NCI-H460 (cell line): ENCODE measurements around the gene MYO1H. TPM values are rescaled to one million over a fixed set of nuclear protein-coding genes. Genes with fewer than 3 reads are reported as not detected.
"Not testable (repeated sequence)": the region's sequence is repeated elsewhere in the genome, so short reads cannot be mapped to it uniquely, and the experiment has no call there.

ENCODE experiments used
- DNase-seq: peaks from one replicate; pipeline ENCODE4 v3.0.0-alpha.2; 2016; ENCODE audit warnings: low read depth; ENCODE audit errors: extremely low read depth
- polyA plus RNA-seq: library from polyadenylated mRNA; depleted of rRNA; stranded (reverse); fragments of >200 nt; gene quantifications from 2 replicates; pipeline ENCODE4 v1.2.3, GENCODE V29; 2014; cell fraction: nucleus; rRNA removed
- total RNA-seq: library from RNA; depleted of rRNA; stranded (reverse); fragments of >200 nt; shearing (Covaris generic); gene quantifications from 2 replicates; pipeline ENCODE4 v1.2.3, GENCODE V29; 2014; rRNA removed

MYO1H gene, protein sequence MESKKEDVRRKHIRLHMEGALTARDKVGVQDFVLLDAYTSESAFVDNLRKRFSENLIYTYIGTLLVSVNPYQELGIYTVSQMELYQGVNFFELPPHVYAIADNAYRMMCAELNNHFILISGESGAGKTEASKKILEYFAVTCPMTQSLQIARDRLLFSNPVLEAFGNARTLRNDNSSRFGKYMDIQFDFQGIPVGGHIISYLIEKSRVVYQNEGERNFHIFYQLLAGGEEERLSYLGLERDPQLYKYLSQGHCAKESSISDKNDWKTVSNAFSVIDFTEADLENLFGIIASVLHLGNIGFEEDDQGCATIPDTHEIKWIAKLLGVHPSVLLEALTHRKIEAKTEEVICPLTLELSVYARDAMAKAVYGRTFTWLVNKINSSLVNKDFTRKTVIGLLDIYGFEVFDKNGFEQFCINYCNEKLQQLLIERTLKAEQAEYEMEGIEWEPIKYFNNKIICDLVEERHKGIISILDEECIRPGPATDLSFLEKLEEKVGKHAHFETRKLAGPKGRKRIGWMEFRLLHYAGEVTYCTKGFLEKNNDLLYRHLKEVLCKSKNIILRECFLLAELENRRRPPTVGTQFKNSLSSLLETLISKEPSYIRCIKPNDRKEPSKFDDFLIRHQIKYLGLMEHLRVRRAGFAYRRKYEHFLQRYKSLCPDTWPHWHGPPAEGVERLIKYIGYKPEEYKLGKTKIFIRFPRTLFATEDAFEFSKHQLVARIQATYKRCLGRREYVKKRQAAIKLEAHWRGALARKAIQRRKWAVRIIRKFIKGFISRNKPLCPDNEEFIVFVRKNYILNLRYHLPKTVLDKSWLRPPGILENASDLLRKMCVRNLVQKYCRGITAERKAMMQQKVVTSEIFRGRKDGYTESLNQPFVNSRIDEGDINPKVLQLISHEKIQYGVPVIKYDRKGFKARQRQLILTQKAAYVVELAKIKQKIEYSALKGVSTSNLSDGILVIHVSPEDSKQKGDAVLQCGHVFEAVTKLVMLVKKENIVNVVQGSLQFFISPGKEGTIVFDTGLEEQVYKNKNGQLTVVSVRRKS
- not detected in 2 replicates for total RNA-seq
- polyA plus RNA-seq, result not detected in 2 replicates

DNA sequence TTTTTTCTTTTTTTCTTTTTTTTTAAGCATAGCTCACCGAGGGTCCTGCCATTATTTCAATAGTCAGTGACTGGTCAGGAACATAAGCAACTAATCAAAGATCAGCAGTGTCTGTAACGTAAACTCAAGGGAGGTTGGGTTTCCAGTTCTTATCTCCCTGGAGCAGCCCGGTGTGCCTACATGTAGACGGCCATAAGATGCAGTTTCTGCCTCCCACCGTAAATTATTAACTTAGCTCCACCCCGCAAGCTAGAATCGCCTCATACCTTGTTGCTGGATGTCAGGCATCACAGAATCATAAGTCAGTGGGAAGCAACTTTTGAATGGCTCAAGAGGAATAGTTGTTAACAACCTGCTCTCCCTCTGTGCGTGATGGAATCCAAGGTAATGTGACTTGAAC is at the start of gene MYO1H:
MYO1H (plus strand) TSS at position 312 of the 400 bp plus-strand sequence; CDS start at position 373, 61 bp downstream.
- no peak for DNase-seq

DNA sequence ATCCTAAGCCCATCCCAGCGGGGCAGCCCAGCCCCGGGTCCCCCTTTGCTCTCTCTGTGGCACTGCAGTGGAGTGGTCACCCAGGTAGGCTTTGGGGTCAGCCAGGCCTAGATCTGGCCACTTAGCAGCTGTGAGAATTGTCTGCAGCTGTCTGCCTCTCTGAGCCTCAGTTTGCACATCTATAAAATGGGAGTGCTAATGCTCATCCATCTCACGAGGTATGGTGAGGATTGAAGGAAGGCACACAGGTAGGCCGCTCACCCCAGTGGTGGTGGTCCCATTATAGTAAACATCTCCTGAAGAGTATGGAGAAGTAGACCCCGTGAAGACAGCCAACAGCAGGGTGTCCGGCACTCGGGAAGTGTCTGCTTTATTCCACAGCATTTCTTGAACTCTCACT is 47.9 kb upstream of the MYO1H start:
- no peak for DNase-seq

DNA sequence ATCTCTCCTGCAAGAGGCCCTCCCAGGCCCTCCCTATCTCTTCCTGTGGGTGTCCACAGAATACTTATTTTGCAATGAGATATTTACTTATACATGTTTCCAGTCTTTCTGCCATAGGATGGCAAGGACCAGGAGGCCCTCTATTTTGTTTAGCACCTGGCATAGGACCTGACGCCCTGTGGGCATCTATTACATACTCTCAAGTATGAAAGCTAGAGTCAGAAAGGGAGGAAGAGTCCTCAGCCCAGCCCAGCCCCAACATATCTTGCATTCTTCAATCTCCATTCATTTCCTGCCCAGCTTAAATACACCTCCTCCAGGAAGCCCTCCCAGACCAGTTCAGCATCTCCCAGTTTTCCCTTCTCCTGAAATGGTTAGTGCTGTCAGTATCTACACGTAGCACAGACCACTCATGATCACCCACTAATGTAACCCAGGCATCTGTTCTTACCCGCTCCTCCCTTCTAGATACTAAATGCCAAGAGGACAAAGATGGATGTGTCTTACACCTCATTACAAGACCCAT is 46.0 kb upstream of the MYO1H start:
- DNase-seq, result no peak

DNA sequence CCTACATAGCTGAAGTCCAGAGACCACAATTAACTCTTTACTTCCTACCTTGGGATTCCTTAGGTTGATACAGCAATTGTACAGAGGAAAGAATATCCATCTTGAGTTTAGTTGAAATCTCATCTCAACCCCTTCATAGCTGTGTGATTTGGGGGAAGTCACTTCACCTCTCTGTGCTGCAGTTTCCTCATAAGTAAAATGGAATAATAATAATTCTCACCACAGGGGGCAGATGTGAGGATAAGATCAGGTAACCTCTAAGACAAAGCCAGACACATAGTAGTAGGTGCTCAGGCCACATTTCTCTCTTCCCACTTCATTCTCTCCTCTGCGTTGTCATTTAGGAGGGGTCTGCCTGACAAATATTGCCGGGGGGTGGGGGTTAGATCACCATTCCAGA is 45.3 kb upstream of the MYO1H start:
- no peak for DNase-seq

DNA sequence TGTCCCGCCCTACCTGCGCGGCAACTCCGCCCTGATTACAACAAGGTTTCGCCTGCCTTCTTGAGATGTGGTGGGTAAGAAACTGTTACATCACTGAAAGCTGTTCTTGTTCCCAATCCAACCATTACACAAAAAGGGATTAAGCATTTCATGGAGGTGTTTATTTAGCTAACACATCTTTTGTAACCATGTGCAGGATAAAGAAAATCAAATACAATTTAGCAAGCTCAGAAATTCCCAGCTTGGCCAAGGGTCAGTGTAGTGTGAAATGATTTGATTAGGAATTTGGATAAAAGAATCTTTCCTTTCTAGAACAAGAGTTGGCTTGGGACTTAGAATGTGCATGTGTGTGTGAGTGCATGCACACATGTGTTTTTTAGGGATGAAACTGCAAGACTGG is 44.9 kb upstream of the MYO1H start:
- no peak for DNase-seq

DNA sequence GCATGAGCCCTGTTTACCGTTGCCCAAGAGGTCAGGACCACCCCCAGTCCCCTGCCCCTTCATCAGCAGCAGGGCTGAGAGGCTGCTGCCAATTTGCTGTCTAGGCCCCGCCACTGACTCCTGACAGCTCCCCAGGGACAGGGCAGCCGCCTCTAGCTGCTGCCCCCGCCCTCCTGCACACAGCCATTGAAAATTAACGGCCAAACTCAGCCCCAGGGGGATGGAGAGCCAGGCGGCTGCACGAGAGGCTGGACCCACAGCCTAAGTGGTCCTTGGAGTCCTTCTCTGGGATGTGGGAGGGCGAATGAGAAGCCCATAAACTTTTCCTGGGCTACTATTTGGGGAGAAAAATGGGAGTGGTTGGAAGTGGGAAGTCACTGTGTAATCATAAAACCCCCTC is 43.2 kb upstream of the MYO1H start:
- no peak for DNase-seq

DNA sequence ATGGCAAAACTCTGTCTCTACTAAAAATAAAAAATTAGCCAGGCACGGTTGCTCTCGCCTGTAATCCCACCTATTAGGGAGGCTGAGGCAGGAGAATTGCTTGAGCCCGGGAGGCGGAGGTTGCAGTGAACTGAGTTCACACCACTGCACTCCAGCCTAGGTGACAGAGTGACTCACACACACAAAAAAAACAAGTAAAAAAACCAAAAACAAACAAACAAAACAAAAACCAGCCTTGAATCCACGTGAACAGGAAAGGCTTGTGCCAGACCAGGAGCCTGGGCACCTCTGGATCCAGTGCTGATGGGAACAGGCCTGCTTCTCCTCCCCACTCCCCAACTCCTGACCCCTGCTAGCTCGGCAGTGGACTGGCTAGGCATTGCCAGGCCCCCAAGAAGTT is 42.2 kb upstream of the MYO1H start:
- DNase-seq, result no peak

DNA sequence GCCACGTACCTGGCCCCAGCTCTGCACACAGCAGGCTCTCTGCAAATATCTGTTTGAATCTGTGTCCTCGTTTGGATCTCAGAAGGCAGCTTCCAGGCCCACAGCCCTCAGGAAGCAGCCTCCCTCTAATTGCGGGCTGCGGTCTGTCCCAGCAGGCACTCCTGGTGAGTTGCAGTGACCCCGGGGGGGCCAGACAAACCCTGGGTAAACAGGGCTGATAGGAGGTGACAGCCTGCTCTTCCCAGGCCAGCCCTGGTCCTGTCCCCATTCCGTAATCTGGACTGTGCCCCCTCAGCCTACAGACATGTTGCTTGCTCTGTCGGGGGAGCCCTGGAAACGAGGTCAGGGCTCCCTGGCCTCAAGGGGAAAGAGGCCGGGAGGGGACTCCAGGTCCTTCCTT is 40.6 kb upstream of the MYO1H start:
- DNase-seq, result no peak

DNA sequence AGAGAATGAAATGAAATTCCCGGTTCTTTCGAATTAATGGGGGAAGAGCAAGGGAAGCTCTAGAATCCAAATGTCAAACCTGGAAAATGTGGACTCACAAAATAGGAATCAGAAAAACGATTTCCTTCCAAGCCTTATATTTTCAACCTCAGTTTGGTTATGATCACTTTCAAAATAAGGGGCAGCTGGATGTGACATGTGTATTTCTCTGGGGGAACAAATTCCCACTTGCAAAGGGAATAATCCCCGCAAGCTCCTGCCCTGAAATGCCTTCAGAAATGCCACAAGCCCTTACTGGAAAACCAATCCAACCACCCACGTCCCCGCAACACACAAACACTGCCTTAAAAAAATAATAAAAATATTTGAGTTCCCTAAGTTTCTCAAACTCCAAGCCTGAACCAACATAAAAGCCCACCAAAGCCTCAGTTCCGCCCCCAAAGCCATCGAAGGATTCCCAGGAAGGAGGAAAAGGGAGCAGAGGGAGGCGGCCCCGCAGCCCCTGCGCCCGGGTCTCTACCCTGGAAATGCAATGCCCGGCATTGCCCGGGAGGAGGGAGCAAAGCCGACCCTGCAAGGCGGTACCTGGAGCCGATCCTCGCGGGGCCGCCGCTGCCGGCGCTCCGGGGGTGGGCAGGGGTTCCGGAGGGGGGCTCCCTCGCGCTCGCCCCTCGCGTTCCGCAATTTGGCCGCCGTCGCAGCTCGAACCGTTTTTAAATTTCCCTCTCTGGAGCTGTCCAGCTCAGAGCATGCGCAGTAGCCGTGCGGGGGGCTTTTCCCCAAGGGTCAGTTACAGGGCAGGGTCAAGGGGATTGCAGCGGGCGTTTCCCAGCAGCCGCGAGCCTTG is 38.9 kb upstream of the MYO1H start, which contains the start of gene FOXN4:
FOXN4 (minus strand) TSS at position 751 of the 847 bp plus-strand sequence. CDS start 963 bp downstream, outside the sequence.
- no peak for DNase-seq

DNA sequence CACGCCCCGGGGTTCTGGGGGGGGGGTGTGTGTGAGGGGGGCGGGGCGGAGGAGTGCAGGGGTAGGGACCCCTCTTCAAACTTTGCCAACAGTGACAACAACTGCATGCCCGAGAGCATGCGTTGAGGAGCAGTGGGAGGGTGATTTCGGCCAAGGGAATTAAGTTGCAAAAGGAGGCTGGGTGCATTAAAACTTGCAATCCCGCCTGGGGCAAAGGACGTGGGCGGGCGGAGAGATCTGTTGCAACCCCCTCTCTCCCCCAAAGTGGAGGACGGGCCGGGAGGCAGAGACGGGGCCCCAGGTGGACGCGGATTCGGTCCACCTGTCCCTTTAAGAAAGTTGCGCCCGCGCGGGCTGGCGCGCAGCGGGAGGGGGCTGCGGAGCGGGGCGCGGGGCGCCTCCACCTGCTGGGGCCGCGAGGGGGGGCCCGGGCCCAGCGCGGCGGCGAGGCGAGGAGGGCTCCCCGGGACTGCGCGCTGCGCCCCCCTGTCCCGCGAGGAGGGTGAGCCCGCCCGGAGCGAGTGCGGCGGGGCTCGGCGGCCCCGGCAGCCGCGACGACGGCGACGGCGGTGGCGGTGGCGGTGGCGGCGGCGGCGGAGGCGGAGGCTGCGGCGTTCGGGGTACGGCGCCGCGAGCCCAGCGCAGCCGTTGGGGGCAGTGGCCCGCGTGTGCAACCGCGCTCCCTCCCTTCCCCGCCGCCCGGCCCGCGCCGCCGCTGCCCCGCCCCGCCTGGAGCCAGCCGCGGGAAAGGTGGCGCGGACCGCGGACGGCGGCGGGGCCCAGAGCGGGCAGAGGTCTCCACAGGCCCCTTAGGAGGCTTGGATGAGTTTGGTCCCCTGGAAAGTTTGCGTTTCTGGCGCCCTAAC is 38.1 kb upstream of the MYO1H start:
- DNase-seq, result no peak

DNA sequence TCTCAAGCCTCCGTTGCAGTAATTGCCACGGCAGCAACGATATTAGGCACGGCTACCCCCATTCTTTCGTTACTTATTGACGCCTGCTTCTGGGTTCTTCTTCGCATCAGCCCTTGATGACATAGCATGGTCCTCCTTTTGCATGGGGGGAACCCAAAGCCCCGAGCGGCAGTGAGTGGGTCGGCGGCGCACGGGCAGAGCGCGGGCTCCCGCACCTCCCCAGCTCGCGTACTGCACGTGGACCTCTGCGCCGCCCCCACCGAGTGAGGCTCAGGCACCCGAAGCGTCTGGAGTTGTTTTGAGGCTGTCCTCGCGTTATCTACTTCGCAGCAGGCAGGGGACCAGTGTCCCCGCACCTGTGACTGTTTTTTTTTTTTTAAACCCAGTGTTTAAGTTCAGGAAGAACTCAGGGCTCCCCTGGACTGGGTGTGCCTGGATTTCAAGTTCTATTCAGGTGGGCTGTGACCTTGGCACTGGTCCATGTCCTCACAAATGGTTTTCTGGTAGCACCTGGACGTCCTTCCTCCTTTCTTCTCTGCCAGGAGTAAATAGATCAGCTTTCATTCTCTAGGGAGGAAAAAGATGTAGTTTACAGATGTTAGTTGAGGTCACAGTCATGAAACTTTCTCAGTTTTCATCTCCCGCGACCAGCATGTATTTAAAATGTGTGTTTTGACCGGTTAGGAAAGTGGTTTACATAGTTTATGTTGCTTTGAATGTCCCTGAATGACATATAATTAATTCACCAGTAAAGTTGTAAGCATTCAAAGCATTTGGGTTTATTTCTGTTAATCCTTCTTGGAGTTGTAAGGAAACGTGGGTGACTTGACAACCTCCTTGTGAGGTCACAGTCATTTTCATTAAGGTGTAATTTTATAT is 37.2 kb upstream of the MYO1H start:
- no peak for DNase-seq

DNA sequence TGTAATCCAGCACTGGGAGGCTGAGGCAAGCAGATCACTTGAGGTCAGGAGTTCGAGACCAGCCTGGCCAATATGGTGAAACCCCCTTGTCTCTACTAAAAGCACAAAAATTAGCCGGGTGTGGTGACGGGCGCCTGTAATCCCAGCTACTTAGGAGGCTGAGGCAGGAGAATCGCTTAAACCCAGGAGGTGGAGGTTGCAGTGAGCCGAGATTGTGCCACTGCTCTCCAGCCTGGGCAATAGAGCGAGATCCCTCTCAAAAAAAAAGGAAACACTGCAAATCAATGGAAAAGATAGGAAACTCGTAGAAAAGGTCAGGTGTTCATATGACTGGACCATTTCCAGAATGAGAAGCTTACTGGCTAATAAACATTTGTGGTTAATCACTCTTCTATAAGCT is 26.4 kb upstream of the MYO1H start:
- not testable (repeated sequence) for DNase-seq

DNA sequence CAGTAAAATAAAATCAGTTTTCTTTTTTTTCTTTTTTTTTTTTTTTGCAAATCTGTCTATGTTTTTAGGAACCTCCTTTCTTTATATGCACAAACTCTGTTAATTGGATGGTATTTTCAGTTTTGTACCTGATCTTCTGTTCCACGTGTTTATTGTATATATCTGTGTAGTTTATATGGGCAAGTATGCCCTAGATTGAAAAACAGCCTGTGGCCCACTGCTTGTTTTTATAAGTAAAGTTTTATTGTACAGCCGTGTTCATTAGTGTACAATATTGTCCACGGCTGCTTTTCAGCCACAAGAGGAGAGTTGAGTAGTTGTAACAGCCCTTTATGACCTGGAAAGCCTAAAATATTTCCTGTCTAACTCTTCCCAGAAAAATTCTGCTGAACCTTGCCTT is 18.7 kb upstream of the MYO1H start:
- no peak for DNase-seq

DNA sequence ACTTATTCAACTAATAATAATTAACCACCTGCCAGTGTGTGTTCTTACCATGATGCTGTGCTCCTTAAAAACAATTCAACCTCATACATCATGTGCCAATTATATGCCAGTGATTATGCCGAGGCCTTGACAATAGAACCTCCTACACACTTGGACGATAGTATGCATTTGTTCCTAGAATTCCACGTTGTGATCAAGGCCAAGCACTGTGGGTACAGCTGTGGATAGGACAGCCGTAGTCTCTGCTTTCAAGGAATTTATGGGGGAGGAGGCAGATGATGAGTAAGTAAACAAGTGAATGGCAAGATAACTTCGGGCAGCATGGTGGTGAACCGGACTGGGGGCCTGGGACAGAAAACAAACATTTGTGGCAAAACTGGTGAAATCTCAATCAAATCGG is 18.0 kb upstream of the MYO1H start:
- no peak for DNase-seq

DNA sequence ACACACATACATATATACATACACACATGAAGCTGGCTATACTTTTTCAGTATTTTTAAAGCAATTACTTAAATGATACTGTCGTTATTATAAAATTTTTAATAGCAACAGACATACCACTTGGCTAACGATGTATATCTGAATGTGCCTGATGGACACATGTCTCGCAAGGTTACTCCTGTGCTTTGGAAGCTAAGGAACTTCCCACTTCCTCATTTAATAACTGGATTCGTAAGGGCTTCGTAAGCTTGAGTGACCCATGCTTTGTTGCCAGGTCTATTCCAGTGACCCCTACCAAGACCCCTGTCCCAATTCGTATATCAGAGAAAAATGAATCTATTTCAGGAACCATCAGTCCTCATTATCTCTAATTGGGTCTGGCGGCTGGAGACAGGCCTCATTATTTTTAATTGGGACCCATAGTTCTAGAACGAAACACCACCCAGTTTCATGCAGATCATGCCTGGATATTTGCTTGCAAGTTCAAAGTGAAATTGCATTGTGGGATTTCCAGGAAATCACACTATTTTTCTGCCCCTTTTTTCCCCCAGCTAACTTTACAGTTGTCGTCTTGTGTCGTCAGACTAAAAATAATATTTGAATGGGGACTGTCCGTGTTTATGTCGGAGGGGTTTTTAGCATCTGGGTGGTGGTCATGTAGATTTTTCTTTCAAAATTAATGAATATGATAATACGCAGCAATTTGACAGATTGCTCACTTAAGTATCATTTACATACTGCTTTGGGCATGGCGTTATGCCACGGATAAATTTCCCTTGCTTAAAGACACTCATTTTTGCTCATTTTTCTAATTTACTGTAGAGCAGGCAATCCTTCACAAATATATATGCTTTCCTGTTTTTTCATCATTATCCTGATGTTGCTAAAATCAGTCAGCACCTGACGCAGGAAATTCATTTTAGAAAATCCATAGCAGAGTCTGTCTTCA is 17.1 kb upstream of the MYO1H start:
- DNase-seq, result no peak

DNA sequence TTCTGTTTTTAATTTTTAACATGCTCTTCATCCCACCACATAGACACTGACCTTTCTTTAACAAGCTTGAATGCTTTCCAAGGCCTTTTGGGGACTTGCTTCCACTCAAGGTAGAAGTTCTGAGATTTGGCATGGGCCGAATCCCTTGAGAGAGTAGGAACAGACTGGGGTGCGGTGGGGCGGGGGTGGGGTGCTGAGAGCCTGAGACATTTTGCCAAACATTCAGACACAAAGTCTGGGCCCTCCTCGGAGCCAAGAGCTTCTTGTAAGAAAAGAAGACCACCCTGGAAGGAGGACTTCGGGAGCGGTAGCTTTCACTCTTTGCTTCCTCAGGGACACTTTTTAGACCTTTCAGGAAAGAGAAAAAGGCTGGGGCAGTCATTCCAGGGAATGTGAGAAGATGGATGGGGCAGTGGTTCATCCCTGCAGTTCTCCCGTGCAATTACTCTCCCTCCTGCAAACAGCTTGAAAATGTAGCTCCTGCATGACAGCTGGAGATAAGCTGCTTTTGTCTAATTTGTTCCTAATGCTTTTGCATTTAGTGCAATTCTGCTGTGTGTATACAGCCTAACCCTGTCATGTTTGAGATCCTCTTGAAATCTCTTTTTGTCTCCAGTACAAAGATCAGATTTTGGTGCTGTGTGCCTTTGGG is 16.3 kb upstream of the MYO1H start:
- DNase-seq, result no peak
